HL-60 (cell line): ENCODE results near the gene HK1.
A peak's percentile ranks its signal among the peaks of the same experiment; 100 is the strongest.

Experiments
- DNase-seq, 2 experiments: peaks; one replicate each; pipeline ENCODE4 v3.0.0-alpha.2; 2010 to 2020; ENCODE audit warnings: low read depth in 1 of 2, low spot score in 1 of 2
- H3K27ac ChIP-seq: fragments of 250-450 bp; sonication (Bioruptor Pico); replicated peaks from 2 replicates; pipeline ENCODE4 v1.5.1; 2020; ENCODE audit warnings: mild to moderate bottlenecking, moderate library complexity
- H3K27me3 ChIP-seq: fragments of 250-450 bp; sonication (Bioruptor Pico); 2 replicates; pipeline ENCODE4 v1.5.1; 2021; ENCODE audit warnings: mild to moderate bottlenecking, moderate library complexity; ENCODE audit not compliant: insufficient read depth, poor library complexity, severe bottlenecking
- H3K4me3 ChIP-seq: replicated peaks from 2 replicates; pipeline ENCODE4 v1.5.1; 2011; ENCODE audit warnings: mild to moderate bottlenecking, control low read depth, low read length; ENCODE audit not compliant: insufficient read depth
- GABPA ChIP-seq: IDR thresholded peaks from 2 replicates; pipeline ENCODE4 v1.6.1; 2012; ENCODE audit warnings: low read depth
- POLR2AphosphoS5 ChIP-seq: IDR thresholded peaks from 2 replicates; pipeline ENCODE4 v1.6.1; 2012; ENCODE audit warnings: low read depth
- REST ChIP-seq: IDR thresholded peaks from 2 replicates; pipeline ENCODE4 v1.6.1; 2012; ENCODE audit warnings: low read depth; ENCODE audit not compliant: insufficient replicate concordance
- SPI1 ChIP-seq: IDR thresholded peaks from 2 replicates; pipeline ENCODE4 v1.6.1; 2012; ENCODE audit warnings: low read depth, mild to moderate bottlenecking, borderline replicate concordance
- TF ChIP-seq, protein P1 (sequence below): IDR thresholded peaks from one replicate; pipeline ENCODE4 v1.5.1; 2011; ENCODE audit warnings: low read length, control low read depth, inconsistent platforms; ENCODE audit not compliant: insufficient read depth

HK1 gene

DNA sequence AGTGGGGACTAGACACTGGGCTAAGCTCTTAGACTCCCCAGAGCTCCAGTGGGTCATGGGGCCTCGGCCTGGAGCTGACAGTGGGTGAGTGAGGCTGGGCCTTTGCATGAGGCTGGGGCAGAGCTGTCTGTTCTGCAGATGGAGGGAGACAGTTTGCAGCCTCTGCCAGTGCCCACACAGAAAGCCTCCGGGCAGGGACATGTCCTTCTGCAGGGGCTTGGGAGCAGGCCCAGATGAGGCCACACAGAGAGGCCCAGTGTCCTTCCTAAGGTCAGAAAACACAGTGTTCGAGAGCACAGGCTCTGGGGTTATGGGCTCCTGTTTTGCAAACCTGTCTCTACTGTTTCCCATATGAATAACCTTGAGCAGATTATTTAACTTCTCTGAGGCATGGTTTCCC lies 25.1 kb upstream of the HK1 start:
- no peak for DNase-seq
- no peak for TF ChIP-seq SPI1
- TF ChIP-seq GABPA, result no peak
- TF ChIP-seq POLR2AphosphoS5, result no peak
- no peak for TF ChIP-seq REST
- TF ChIP-seq, protein P1, sequence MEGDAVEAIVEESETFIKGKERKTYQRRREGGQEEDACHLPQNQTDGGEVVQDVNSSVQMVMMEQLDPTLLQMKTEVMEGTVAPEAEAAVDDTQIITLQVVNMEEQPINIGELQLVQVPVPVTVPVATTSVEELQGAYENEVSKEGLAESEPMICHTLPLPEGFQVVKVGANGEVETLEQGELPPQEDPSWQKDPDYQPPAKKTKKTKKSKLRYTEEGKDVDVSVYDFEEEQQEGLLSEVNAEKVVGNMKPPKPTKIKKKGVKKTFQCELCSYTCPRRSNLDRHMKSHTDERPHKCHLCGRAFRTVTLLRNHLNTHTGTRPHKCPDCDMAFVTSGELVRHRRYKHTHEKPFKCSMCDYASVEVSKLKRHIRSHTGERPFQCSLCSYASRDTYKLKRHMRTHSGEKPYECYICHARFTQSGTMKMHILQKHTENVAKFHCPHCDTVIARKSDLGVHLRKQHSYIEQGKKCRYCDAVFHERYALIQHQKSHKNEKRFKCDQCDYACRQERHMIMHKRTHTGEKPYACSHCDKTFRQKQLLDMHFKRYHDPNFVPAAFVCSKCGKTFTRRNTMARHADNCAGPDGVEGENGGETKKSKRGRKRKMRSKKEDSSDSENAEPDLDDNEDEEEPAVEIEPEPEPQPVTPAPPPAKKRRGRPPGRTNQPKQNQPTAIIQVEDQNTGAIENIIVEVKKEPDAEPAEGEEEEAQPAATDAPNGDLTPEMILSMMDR, result no peak
- Histone ChIP-seq H3K4me3 (no peak overlapping the region), H3K27me3 (no peaks in the 10 kb centered on the region), H3K27ac (no peak overlapping the region)

GRCh38 chr10:69254877-69255276 lies 23.4 kb upstream of the HK1 start:
- TF ChIP-seq REST, result peak; percentile 26
- no peak for TF ChIP-seq GABPA
- no peak overlapping the region for H3K4me3 ChIP-seq
- no peak overlapping the region for H3K27ac ChIP-seq
- no peak for DNase-seq
- H3K27me3 ChIP-seq, result no peaks in the 10 kb centered on the region

DNA sequence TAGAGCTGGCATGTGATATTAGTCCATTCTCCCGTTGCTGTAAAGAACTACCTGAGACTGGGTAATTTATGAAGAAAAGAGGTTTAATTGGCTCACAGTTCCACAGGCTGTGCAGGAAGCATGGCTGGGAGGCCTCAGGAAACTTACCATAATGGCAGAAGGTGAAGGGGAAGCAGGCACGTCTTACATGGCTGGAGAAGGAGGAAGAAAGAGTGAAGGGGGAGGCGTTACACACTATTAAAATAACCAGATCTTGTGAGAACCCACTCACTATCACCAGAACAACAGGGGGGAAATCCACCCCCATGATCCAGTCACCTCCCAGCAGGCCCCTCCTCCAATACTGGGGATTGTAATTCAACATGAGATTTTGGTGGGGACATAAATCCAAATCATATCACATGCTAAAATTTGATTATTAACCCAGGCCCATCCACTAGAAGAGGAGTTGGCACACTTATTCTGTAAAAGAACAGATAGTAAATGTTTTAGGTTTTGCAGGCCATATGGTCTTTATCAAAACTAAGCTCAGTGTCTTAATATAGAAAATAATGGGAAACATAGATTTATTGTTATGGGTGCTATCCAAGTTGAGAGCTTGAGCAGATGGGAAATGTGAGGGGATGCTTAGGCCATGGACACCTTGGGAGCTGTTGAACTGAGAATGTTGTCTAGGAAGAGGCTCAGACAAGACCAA lies 18.6 kb upstream of the HK1 start:
- Histone ChIP-seq H3K4me3 (no peak overlapping the region), H3K27me3 (no peaks in the 10 kb centered on the region), H3K27ac (no peak overlapping the region)
- TF ChIP-seq SPI1 (no peak), POLR2AphosphoS5 (no peak), GABPA (no peak), REST (no peak)
- TF ChIP-seq, protein P1, result no peak
- no peak for DNase-seq
